GM19240 (cell line): ENCODE results near the gene TRIP11.

ENCODE experiments used
- DNase-seq: peaks from one replicate; pipeline ENCODE4 v3.0.0; 2011; ENCODE audit warnings: low spot score; ENCODE audit not compliant: insufficient read length

The TRIP11 gene

DNA sequence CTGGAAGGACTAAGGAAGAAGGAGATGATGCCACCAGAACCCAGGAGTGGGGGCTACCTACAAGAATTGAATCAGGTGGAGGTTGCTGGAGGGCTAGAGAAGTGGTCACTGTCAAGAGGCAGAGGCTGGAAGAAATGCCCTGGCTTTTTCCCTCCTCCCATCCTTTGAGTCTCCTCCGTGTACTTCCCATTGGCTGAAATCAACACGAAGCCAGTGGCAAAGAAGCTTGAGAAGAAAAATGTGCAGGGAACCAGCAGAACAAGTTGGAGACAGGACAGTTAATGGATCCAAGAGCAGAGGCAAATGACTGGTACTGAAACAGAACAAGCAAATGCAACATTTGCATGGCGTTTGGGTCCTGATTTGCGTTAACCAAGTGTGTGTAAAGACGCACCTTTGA, 83.2 kb downstream of the TRIP11 start:
- no peak for DNase-seq

DNA sequence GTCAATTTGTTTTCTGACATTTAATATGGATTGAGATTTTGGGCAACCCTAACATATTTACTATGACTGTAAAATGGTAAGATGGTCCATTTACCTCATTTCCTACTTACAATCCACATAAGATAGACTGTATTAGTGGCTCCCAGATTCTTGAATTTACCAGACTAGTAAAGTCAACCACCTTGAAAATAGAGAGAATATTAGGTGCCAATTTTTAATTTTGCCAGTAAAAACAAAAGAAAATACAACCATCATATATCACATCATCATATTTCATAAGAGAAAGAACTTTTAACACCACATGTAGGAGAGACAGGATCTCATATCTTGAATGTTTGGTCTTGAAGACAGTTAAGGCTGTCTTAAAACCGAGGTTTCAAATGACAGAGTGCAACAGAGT, 84.7 kb downstream of the TRIP11 start:
- DNase-seq: no peak

DNA sequence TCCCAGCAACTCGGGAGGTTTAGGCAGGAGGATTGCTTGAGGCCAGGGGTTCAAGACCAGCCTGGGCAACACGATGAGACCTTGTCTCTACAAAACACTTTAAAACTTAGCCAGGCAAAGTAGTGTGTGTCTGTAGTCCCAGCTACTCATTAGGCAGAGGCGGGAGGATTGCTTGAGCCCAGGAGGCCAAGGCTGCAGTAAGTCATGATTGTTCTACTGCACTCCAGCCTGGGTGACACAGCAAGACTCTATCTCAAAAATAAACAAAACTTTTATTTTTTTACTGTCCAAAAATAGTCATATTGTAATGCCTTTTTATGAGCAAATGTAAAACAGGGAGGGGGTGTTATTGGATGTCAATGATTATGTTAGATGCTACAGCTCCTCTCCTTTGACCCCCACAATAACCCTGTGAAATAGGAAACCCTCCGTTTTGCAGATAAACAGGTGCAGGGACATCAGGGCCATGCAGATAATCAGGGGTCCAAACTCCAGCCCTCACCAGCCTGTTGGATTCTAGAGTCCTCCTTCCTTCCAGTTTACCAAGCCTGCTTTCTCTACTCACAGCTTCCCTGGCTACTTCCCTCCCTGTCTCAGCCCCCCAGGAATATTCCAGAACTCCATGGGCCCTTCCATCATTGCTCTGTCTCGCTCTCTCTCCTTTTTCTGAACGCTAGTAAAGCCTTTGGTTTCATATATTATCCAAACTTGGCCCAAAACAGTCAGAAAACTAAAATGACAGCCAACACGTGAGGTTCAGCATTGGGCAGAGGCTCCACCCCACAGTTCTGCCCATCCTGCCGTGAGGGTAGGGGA, 86.5 kb downstream of the TRIP11 start:
- DNase-seq: no peak

DNA sequence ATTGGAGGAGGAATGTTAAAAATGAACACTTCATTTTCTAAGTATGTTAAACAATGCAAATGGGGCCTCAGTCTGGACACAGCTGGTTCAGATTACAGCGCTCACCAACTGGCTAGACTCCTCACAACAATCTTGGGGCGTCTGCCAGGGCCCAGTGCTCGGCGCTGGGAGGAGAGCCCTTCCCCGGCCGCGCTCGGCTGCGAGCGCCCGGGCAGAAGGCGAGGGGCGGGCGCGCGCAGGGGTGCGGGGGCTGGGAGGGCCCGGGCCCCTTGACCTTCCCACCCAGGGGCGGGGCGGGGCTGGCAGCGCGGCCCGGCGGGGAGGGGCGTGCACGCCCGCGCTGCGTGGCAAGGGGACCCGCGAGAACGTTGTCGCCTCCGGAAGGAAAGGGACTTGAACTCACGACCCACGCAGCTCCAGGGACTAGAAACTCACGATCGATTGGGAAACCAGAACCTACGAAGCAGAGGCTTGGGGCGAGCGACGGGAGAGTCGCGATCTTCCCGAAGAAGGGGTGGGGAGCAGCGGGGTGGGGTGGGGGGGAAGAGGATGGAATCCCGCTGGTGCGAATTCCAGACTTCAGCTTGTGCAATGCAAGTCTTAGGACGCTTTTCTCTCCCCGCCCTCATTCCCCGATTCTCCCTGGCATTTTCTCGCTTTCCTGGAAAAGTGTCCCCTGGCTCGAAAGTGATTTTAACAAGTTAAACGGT, 92.2 kb downstream of the TRIP11 start, which contains the start of gene FBLN5:
Gene FBLN5 (minus strand): TSS at position 220 of the 710 bp plus-strand sequence. CDS start 465 bp downstream, outside the sequence.
- DNase-seq: no peak

DNA sequence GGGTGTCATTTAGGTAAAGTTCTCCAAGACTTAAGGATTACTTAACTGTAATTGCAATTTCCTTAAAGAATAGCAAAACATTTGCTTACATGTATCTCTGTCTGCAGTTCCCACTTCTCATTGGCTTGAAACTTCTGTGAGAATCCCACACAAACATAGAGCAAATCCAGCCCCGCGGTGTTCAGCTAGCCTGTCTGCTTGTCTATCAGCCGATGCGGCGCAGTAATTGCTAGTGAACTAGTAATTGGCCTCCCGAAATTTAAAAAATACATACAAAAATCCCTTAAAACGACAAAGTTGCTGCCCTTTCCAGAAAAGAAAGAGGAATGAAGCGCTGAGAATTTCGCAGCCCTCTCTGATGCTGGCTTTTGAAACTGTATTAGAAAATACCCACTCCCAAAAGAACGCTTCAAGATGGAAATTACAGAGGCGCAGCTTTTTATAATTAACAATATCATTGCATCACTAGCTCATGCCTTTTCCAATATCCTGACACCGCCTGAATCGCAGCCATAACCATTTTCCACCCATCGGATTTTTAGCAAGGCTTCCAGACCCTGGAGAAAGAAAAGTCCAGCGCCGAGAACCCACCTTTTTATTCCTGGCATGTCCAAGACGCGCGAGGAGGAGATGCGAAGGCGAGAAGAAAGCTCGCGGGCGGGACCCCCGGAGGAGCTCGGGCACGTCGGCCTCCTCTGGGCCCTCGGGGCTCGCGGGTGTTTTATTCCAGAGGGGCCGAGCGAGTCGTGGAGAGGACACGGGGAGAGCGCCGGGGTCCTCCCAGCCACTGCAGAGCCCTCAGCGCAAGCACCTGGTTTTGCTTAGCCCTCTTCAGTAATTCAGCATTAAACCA, 93.0 kb downstream of the TRIP11 start:
- no peak for DNase-seq

DNA sequence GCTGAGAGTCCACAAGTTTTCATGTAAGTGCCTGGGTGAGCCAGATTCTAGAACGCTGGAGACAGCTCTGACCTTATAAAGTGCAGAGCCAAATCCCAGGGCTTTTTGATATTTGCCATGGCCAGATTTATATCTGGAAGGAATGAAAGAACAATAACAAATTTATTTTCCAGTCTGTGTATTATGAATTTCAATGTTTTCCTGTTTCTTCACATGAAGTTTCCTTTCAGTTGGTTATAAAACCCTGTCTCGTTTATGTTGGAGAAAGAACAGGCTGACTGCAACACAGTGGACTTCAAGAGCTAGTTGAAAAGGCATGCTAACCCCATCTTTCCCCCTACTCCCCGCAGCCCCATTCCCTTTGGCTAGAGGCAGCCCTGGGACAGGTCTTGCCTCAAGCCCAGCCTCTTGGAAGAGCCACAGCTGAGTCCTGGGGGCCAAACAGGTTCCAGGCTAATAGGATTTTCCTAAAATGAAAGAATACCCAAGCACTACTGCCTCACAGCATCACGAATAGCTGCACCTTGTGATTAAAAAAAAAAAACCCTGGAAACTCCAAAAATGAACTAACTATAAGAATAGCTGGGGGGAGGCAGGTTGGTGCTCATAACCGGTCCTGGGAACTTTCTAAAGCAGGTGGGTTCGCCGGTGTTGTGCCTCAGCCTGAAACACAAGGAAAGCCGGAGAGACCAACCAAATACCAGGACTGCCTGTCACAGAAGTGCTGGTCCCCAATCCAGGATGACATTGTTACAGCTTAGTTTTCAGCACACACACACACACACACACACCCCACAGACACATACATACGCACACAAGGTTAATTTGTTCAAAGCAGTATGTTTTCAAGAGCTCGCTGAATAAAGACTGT, 93.9 kb downstream of the TRIP11 start:
- no peak for DNase-seq

DNA sequence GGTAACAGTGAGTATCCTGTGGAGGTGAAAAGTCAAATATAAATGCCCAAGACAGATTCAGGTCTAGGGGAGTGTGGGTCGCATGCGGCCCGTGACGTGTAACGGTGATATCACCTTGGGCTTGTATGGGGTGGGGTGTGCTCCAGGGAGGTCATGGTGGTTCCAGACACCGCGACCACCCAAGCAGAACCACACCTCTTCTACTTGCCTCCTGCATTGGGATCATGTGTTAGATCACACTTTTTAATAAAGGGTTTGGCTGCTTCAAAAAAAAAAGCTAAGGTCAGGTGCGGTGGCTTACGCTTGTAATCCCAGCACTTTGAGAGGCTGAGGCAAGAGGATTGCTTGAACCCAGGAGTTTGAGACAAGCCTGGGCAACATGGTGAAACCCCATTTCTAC, 96.9 kb downstream of the TRIP11 start:
- no peak for DNase-seq

DNA sequence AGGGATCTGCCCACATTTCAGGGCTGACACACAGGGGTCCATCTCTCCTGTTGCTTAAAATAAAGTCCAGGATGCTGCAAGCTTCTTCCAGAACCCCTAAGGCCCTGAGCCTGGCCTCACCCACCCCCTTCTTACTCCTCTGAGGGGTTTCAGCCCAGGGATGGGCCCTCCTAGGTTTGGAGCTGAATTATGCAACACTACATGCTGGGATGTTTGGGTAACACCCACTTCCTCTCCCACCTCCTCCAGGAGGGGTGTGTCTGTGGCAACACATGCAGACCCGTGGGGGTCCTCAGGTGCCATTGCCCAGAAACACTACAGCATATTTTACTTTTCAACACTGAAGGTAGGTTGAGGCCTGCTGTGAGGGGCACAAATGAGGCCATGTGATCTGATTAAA, 97.7 kb downstream of the TRIP11 start:
- no peak for DNase-seq

DNA sequence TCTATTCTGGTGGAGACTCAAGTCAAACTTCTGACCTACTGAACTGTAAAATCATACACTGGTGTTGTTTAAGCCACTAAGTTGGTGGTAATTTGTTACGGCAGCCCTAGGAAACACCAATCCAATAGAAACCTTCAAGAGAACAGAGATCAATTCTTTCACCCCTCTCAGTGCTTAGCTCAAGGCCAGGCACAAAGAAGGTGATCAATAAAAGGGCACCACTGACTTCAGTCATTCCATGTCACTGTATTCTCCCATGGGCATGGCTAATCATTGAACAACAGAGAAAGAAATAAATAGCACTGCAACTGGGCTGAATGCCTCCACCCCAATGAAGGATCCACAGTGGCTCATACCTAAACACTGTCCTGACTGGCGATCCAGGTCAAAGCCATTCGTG, 99.7 kb downstream of the TRIP11 start:
- DNase-seq: no peak

DNA sequence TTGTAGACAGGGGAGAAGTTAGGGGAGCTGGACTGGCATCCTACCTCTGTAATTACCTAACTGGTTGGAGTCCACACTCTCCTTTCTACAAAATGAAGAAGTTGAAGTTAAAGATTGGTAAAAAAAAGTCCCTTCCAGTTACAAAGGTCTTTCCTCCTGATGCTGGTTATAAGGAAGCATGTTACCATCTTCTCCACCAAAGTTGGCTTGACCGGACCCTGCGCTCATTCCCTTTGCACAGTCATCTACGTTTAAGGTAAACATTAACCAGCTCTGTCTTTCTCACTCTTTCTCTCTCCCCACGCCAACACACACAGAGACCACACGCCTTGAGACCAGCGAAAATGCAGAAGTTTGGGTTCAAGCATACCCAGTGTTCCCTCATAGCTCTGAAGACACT, 104.3 kb downstream of the TRIP11 start:
- no peak for DNase-seq

DNA sequence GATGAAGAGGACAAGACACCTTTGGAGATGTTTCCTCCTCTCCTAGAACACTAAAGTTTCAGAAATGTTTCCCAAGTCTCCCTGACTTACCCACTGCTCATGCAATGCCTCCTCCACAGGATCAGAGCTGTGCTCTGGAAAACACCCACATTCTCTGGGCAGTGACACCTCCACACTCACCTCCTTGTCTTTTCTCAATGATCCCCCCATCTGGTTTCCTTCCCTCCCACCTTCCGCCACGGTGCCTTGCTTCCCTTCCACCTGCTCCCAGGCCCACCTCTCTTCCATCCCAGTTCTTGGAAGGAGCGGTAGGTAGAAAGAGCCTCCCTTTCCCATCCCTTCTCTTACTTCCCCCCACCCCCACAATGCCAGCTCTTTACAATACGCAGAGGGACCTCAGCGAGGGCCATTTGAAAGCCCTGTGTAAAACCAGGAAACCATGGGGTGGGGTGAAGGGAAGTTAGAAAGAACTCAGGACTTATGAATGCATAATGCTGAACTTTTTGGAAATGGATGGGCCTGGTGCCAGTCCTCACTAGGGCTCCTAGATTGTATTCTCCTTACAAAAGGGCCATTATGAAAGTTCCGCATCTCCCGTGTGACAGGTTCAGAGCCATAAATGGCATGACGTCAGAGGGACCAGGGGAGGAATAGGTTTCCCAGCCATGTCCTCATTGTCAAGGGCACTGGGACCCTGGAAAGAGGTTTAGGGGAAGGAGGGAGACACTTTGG, 105.1 kb downstream of the TRIP11 start:
- no peak for DNase-seq

DNA sequence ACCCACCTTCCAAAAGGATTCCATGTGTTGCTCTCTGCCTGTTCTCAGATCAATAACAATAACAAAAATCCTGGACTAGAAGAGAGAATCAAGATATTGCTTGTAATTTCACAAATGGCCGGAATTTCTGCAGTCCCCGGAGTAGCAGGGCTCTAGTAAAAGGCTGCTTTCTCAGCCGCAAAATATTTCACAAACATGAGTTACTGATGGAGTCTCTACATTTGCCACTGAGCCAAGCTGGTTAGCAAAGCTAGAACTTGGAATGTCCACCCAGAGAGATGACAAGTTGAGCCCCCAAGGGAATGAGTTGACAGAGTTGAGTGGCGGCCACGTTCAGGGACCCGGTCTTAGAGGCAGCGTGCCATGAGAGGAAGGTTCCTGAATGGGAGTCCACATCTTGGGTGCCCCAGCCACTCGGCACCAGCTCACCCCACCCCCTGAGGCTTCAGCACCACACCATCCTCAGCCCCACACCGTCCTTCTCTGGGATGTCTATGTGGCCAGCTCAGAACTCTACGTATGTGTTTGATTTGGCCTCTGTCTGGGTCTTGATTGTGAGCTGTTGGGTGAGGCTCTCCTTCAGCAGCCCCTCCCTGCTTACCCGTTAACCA, 108.3 kb downstream of the TRIP11 start:
- no peak for DNase-seq

DNA sequence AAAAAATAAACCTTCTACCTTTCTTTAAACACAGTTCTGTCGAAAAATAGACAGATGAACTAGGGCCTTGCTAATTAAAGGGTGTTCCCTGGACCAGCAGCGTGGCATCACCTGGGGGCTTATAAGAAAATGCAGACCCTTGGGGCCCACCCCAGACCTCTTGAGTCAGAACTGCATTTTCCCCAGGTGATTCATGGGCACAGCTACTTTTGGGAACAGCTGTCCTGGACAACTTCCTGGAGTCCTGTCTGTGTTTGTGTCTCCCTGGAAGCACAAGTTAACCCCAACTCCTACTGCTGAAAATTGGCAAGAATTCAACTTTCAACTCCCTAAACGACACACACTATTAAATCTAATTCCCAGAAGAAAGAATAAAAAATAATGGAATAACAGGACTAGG, 110.2 kb downstream of the TRIP11 start:
- no peak for DNase-seq

DNA sequence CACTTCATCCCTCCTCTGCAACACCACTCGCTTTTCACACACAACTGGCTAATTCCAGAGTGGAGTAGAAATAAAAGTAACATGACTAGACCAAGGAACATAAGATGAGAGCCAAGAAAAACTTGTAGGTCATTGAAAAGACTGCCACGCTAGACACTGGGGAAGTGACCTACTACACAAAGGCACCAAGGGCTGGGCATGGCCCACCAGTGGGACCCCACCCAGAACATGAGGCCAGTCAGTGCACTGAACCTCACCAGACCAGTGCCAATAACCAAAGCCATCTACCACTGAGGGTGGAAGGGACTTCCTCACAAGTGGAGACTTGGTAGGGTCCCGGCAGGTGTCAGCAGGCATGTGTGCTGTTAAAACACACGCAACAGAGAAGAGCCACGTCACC, 112.1 kb downstream of the TRIP11 start:
- DNase-seq: no peak

DNA sequence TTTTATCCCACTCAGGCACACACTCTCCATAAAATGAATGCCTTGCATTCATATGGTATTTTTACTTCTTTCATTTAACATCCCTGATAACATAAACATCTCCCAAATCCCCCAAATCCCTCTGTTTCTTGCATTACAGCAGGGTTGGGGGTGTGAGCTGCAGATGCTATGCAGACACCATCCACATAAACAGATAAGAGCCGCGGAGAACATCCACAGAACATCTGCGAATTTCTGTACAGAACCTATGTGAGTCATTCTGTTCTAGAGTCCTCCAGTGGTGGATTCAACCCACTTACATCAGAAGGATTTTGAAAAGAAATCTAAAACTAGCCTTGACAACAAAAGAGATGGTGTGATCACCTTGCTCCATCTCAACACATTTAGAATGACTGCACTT, 112.7 kb downstream of the TRIP11 start:
- DNase-seq: no peak

DNA sequence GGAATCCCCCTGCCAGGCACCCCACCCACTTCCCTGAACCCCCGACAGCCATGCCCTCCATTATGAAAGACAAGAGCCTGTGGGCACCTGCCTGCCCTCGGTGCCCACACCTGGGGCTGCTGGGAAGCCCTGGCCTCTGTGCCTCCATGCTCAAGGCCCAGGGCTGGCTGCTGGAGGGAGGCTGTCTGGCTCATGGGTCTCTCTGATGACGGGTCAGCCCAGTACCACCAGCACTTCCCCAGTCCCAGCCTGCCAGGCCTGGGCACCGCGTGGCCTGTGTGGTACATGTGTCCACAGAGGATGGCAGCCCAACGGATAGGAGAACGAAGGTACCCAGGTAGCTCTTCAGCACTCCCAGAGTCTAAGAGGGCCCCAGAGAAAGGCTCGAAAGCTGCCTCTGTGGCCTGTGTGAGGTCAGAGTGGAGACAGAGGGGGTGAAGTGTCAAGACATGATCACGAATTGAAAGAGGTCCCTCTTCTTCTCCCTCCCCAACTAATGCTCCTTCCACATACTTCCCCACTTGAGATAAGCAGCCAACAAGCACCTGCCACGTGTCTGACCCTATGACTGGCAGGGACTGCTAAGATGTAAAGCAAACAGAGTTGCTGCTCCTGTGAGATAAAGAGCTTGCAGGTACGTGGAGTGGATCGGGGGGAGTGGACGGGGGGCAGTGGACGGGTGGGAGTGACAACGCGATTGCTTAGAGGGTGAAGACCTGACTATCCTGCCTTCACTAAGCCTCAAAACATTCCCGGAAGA, 113.5 kb downstream of the TRIP11 start:
- no peak for DNase-seq

DNA sequence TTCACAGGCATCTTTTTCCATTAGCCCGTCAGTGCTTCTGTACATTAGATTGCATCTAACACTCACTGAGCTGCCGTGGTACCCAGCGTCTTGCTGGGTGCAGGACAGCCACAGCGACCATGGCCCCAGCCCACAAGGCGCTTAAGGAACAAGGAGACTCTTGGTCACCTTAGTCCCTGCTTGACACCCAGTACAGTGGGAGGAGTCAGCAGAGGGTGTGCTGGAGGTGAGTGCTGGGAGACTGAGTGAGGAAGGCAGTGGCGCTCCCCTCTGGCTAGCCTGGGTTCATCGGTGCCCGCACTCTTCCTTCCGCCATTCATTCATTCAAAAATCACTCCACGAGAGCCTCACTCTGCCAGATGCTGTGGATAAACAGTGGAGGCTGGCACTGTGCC, 114.1 kb downstream of the TRIP11 start:
- DNase-seq: no peak

DNA sequence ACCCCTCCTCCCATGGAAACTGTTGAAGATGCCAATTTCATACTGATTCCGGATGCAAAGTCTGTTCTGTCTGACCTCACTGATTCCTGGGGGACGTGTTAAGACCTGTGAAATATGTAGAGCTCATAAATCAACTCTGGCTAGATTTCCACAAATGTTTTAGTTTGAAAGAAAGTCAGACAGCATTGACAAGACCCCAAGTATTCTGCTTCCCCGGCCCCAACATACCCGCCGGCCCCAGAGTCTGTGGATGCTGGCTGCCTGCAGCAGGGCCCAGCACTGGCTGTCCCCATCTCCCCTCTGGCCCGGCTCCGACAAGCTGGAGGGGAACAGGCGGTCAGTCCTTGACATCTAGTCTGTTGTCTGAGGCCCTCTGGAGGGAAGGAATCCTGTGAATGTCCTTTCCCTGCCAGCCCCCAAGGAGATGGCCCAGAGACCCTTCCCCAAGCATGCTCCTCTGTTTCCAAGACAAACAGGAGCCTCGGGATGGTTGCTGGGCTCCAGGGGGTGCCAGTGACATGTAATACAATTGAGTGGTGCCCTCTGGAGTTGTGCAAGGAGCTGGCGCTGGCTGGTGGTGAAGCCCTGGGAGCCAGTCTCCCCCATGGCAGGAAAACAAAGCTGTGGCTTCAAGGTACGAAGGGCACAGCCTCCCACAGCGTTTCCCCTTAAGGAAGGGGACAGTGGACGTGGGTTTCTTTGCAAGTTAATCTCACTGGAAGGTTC, 114.7 kb downstream of the TRIP11 start:
- DNase-seq: no peak
